B cell (primary cell): ENCODE results near the gene STIMATE.
A peak's percentile ranks its signal among the peaks of the same experiment; 100 is the strongest.

Experiments
- EZH2 ChIP-seq: IDR thresholded peaks from 2 replicates; pipeline ENCODE4 v1.6.1; 2012; ENCODE audit warnings: borderline replicate concordance, low read depth, mild to moderate bottlenecking, moderate library complexity, low read length; ENCODE audit not compliant: insufficient read depth, poor library complexity, severe bottlenecking
- TF ChIP-seq, protein P1 (sequence below): fragments of 200-600 bp; IDR thresholded peaks from one replicate; pipeline ENCODE4 v1.8.0; 2022; ENCODE audit warnings: antibody characterized with exemption, mild to moderate bottlenecking

DNA sequence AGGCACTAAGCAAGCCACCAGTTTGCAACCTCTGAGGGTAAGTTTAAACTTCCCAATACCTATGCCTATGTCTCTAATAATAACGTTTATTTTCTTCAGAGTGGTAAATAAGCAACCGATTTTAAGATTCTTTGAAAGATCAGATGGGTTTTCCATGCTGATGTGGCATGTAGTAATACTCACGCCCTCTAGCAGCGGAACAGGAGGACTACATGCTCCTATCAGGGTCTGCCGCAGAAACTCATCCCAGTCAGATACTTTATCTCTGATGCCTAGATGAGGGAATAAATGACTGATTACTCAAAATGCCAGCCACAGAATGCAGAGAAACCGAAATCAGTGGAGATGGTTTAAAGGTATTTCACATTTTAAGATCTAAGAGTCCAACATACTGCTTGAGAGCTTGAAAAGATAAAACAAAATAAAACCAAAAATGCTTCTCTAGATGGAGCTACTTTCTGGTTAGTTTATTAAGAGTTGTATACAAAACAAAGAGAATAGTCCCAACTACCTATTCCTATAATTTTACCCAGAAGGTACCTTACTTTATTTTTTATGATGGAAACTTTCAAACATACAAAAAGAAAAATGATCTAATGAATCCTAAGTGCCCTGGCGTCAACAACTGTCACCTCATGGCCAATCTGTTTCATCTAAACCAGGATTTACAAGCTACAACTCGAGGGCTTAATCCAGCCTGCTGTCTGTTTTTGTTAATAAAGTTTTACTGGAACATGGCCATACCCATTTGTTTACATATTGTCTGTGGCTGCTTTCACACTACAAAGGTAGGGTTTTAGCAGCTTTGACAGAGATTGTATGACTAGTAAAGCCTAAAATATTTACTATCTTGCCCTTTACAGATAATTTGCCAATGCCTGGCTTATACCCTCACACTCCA, 37.5 kb upstream of the STIMATE start:
- TF ChIP-seq, protein P1, sequence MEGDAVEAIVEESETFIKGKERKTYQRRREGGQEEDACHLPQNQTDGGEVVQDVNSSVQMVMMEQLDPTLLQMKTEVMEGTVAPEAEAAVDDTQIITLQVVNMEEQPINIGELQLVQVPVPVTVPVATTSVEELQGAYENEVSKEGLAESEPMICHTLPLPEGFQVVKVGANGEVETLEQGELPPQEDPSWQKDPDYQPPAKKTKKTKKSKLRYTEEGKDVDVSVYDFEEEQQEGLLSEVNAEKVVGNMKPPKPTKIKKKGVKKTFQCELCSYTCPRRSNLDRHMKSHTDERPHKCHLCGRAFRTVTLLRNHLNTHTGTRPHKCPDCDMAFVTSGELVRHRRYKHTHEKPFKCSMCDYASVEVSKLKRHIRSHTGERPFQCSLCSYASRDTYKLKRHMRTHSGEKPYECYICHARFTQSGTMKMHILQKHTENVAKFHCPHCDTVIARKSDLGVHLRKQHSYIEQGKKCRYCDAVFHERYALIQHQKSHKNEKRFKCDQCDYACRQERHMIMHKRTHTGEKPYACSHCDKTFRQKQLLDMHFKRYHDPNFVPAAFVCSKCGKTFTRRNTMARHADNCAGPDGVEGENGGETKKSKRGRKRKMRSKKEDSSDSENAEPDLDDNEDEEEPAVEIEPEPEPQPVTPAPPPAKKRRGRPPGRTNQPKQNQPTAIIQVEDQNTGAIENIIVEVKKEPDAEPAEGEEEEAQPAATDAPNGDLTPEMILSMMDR: peak; percentile 83
- no peak for TF ChIP-seq EZH2
